H1 (cell line): Measurements from ENCODE around the gene MYLK4. TPM values are rescaled to one million over a fixed set of nuclear protein-coding genes. Genes with fewer than 3 reads are reported as not detected.

Source experiments
- CTCF ChIA-PET: fragments of 300-600 bp; sonication (Branson Sonifier 250); formaldehyde crosslinking; loops from one replicate; lab custom pipeline; 2021; ENCODE audit not compliant: partially characterized antibody; lab: Charles Lee
- POLR2A ChIA-PET: fragments of 300-600 bp; sonication (Branson Sonifier 250); formaldehyde crosslinking; loops from one replicate; lab custom pipeline; 2021; ENCODE audit warnings: inconsistent platforms; ENCODE audit not compliant: partially characterized antibody; lab: Charles Lee
- DNase-seq, 2 experiments: peaks; one replicate each; pipeline versions ENCODE4 v3.0.0 to v3.0.0-alpha.2; 2010 to 2022; ENCODE audit warnings: low spot score in 2 of 2, low read depth in 1 of 2, mixed read lengths in 1 of 2
- FAIRE-seq: peaks from 2 replicates; lab custom pipeline; 2011; peaks lifted over from hg19 to GRCh38; lab: Jason Lieb, UNC
- H2AFZ ChIP-seq: 2 replicates; pipeline ENCODE4 v1.8.1; 2012; ENCODE audit warnings: low read length, inconsistent platforms
- H2AK5ac ChIP-seq: 2 replicates; pipeline ENCODE4 v1.6.1; 2013; ENCODE audit warnings: low read depth, low read length
- H2BK120ac ChIP-seq: replicated peaks from 2 replicates; pipeline ENCODE3; 2013; ENCODE audit warnings: low read depth, low read length, inconsistent platforms
- H2BK12ac ChIP-seq: 2 replicates; pipeline ENCODE4 v1.6.1; 2013; ENCODE audit warnings: low read depth, low read length
- H2BK15ac ChIP-seq: 2 replicates; pipeline ENCODE4 v1.6.1; 2013; ENCODE audit warnings: low read length
- H2BK20ac ChIP-seq: 2 replicates; pipeline ENCODE4 v1.6.1; 2013; ENCODE audit warnings: low read length
- H2BK5ac ChIP-seq: 2 replicates; pipeline ENCODE4 v1.6.1; 2013; ENCODE audit warnings: low read depth, low read length
- H3K14ac ChIP-seq: 2 replicates; pipeline ENCODE4 v1.6.1; 2013; ENCODE audit warnings: inconsistent platforms; ENCODE audit not compliant: insufficient read length
- H3K18ac ChIP-seq: 2 replicates; pipeline ENCODE4 v1.6.1; 2013; ENCODE audit warnings: low read length; ENCODE audit errors: extremely low read depth
- H3K23ac ChIP-seq: 2 replicates; pipeline ENCODE4 v1.6.1; 2013; ENCODE audit warnings: inconsistent platforms; ENCODE audit not compliant: insufficient read length
- H3K23me2 ChIP-seq: 2 replicates; pipeline ENCODE4 v1.6.1; 2013; ENCODE audit warnings: low read depth, low read length
- H3K27ac ChIP-seq: 2 replicates; pipeline ENCODE4 v1.6.1; 2011; ENCODE audit warnings: low read depth, low read length, inconsistent platforms
- H3K27me3 ChIP-seq, 4 experiments: replicated peaks in 1 of 4; 1 replicate in 1 of 4; 2 replicates in 3 of 4; pipeline versions ENCODE4 v1.6.1 to v1.8.1; 2011 to 2013; ENCODE audit warnings: low read length in 3 of 4, mild to moderate bottlenecking in 3 of 4, inconsistent platforms in 2 of 4, mixed read lengths in 2 of 4, moderate library complexity in 1 of 4; ENCODE audit not compliant: control insufficient read depth in 3 of 4, insufficient read depth in 3 of 4; ENCODE audit errors: extremely low read depth in 1 of 4
- H3K36me3 ChIP-seq, 4 experiments: 2 replicates each; pipeline versions ENCODE4 v1.6.1 to v1.8.1; 2011 to 2013; ENCODE audit warnings: mild to moderate bottlenecking in 4 of 4, low read length in 3 of 4, moderate library complexity in 2 of 4, control low read depth in 1 of 4, inconsistent platforms in 1 of 4; ENCODE audit not compliant: insufficient read depth in 4 of 4, control insufficient read depth in 2 of 4
- H3K4ac ChIP-seq: replicated peaks from 2 replicates; pipeline ENCODE3; 2013; ENCODE audit warnings: low read length, low read depth, mixed read lengths, inconsistent platforms; ENCODE audit not compliant: insufficient read length
- H3K4me1 ChIP-seq, 4 experiments: replicated peaks in 1 of 4; 1 replicate in 1 of 4; 2 replicates in 3 of 4; pipeline versions ENCODE4 v1.6.1 to v1.8.1; 2011 to 2013; ENCODE audit warnings: low read length in 3 of 4, inconsistent platforms in 2 of 4, mixed read lengths in 1 of 4; ENCODE audit not compliant: insufficient read depth in 4 of 4, control insufficient read depth in 3 of 4
- H3K4me2 ChIP-seq, 2 experiments: 2 replicates each; pipeline versions ENCODE4 v1.6.1 to v1.8.1; 2011 to 2013; ENCODE audit warnings: low read depth in 2 of 2, low read length in 2 of 2, control low read depth in 1 of 2, inconsistent platforms in 1 of 2, mild to moderate bottlenecking in 1 of 2; ENCODE audit not compliant: insufficient read depth in 1 of 2
- H3K4me3 ChIP-seq, 4 experiments: fragments of 200-600, 300-600 bp in 1 of 4; sonication (generic), shearing (Covaris generic), sonication (Bioruptor Twin) in 1 of 4; 2 replicates each; pipeline versions ENCODE4 v1.5.1 to v1.8.1; 2011 to 2016; ENCODE audit warnings: low read length in 4 of 4, low read depth in 3 of 4, control low read depth in 2 of 4, inconsistent platforms in 2 of 4, mild to moderate bottlenecking in 2 of 4, mixed read lengths in 1 of 4, moderate library complexity in 1 of 4; ENCODE audit not compliant: insufficient read depth in 2 of 4; ENCODE audit errors: extremely low read depth in 1 of 4
- H3K56ac ChIP-seq: replicated peaks from 2 replicates; pipeline ENCODE3; 2013; ENCODE audit warnings: low read depth, mild to moderate bottlenecking, mixed read lengths, low read length, inconsistent platforms; ENCODE audit not compliant: insufficient read length
- H3K79me1 ChIP-seq: 2 replicates; pipeline ENCODE4 v1.6.1; 2013; ENCODE audit warnings: low read depth, low read length, control low read depth
- H3K79me2 ChIP-seq, 2 experiments: 2 replicates each; pipeline versions ENCODE4 v1.6.1 to v1.8.1; 2012 to 2013; ENCODE audit warnings: low read length in 2 of 2, mild to moderate bottlenecking in 2 of 2, inconsistent platforms in 1 of 2; ENCODE audit not compliant: insufficient read depth in 2 of 2, control insufficient read depth in 1 of 2
- H3K9ac ChIP-seq, 4 experiments: replicated peaks in 1 of 4; 1 replicate in 1 of 4; 2 replicates in 3 of 4; pipeline versions ENCODE4 v1.6.1 to v1.8.1; 2011 to 2013; ENCODE audit warnings: low read depth in 3 of 4, low read length in 3 of 4, control low read depth in 2 of 4, mild to moderate bottlenecking in 2 of 4, moderate library complexity in 2 of 4, inconsistent platforms in 1 of 4; ENCODE audit errors: extremely low read depth in 1 of 4
- H3K9me3 ChIP-seq, 2 experiments: 2 replicates each; pipeline versions ENCODE4 v1.6.1 to v1.8.1; 2012 to 2013; ENCODE audit warnings: mild to moderate bottlenecking in 2 of 2, moderate library complexity in 2 of 2, control low read depth in 1 of 2, inconsistent platforms in 1 of 2, low read depth in 1 of 2, low read length in 1 of 2, mixed read lengths in 1 of 2; ENCODE audit not compliant: insufficient read depth in 2 of 2
- H4K20me1 ChIP-seq, 2 experiments: replicated peaks in 1 of 2; 2 replicates each; pipeline versions ENCODE3 to v1.8.1; 2011 to 2013; ENCODE audit warnings: inconsistent platforms in 2 of 2, low read length in 2 of 2, mild to moderate bottlenecking in 1 of 2; ENCODE audit not compliant: insufficient read depth in 2 of 2, control insufficient read depth in 1 of 2
- H4K5ac ChIP-seq: 2 replicates; pipeline ENCODE4 v1.6.1; 2013; ENCODE audit warnings: low read length, low read depth, mixed read lengths, inconsistent platforms; ENCODE audit not compliant: insufficient read length
- H4K8ac ChIP-seq: 2 replicates; pipeline ENCODE4 v1.8.0; 2013; ENCODE audit warnings: mild to moderate bottlenecking, moderate library complexity, low read length, inconsistent platforms; ENCODE audit not compliant: insufficient read depth; ENCODE audit errors: extremely low read depth
- H4K91ac ChIP-seq: replicated peaks from 2 replicates; pipeline ENCODE3; 2013; ENCODE audit warnings: low read length, mixed read lengths, inconsistent platforms; ENCODE audit not compliant: insufficient read length
- CBX8 ChIP-seq: fragments of 300-800, 300-1000 bp; sonication (generic); IDR thresholded peaks from 2 replicates; pipeline ENCODE4 v1.7.1; 2016; ENCODE audit warnings: low read depth, low read length, borderline replicate concordance
- CHD1 ChIP-seq: IDR thresholded peaks from 2 replicates; pipeline ENCODE4 v1.6.1; 2012; ENCODE audit warnings: low read depth, low read length, improper control_type of control experiment
- MAFK ChIP-seq: IDR thresholded peaks from 2 replicates; pipeline ENCODE4 v1.6.1; 2012; ENCODE audit warnings: low read depth, mild to moderate bottlenecking, improper control_type of control experiment, low read length
- RAD21 ChIP-seq, 2 experiments: IDR thresholded peaks in 1 of 2; conservative IDR thresholded peaks in 1 of 2; 2 replicates each; pipeline ENCODE4 v1.6.1; 2011; ENCODE audit warnings: low read depth in 2 of 2, low read length in 2 of 2, improper control_type of control experiment in 1 of 2, inconsistent platforms in 1 of 2, mild to moderate bottlenecking in 1 of 2, moderate library complexity in 1 of 2
- SP1 ChIP-seq: IDR thresholded peaks from 2 replicates; pipeline ENCODE4 v1.6.1; 2011; ENCODE audit warnings: low read depth, low read length
- TCF12 ChIP-seq: IDR thresholded peaks from 2 replicates; pipeline ENCODE4 v1.6.1; 2011; ENCODE audit warnings: low read depth, mild to moderate bottlenecking, low read length
- WGBS, 2 experiments: shearing (Covaris generic) in 1 of 2; methylation state at CpG; one replicate each; pipeline versions ENCODE4 v1.1.6 to v1.1.7; 2013 to 2015; ENCODE audit warnings: low lambda C conversion rate in 2 of 2, mixed read lengths in 2 of 2, inconsistent platforms in 1 of 2, low coverage in 1 of 2, missing lambda C conversion rate in 1 of 2; ENCODE audit not compliant: insufficient replicate concordance in 2 of 2, insufficient coverage in 1 of 2, insufficient read length in 1 of 2; ENCODE audit errors: extremely low coverage in 1 of 2, missing lambda C conversion rate in 1 of 2; 5-methylcytosine and 5-hydroxymethylcytosine counted together
- polyA plus RNA-seq, 7 experiments: library from polyadenylated mRNA; depleted of rRNA in 3 of 7; stranded (reverse) in 5 of 7; unstranded in 2 of 7; fragments of >200 nt in 5 of 7; fragments of 200-250 nt in 2 of 7; gene quantifications; 1 replicate in 5 of 7; 2 replicates in 1 of 7; 4 replicates in 1 of 7; pipeline versions ENCODE4 v1.2.1 to v1.2.3, GENCODE V29; 2011 to 2013; ENCODE audit warnings: missing spikeins in 2 of 7, mixed read lengths in 2 of 7
- total RNA-seq: library from RNA; stranded (reverse); fragmentation: NEBNext Ultra II Directional; extraction: Animal tissue kit (Norgen Biotek cat#: 25700); gene quantifications from 2 replicates; pipeline ENCODE4 v1.2.1, GENCODE V29; 2021
- TF ChIP-seq, protein P1 (sequence below): IDR thresholded peaks from 2 replicates; pipeline ENCODE4 v1.6.1; 2011; ENCODE audit warnings: low read depth, mild to moderate bottlenecking, low read length; ENCODE audit not compliant: insufficient read depth
- TF ChIP-seq, protein P2 (sequence below): IDR thresholded peaks from 2 replicates; pipeline ENCODE4 v1.6.1; 2012; ENCODE audit warnings: inconsistent platforms
- TF ChIP-seq, protein P3 (sequence below), 3 experiments: IDR thresholded peaks; 1 replicate in 2 of 3; 2 replicates in 1 of 3; pipeline versions ENCODE4 v1.5.1 to v1.6.1; 2011; ENCODE audit warnings: low read length in 3 of 3, mild to moderate bottlenecking in 3 of 3, inconsistent platforms in 2 of 3, low read depth in 1 of 3, moderate library complexity in 1 of 3; ENCODE audit not compliant: insufficient read depth in 1 of 3; ENCODE audit errors: control extremely low read depth in 1 of 3

MYLK4 gene
- total and polyA plus RNA-seq, 2 of the 8 experiments (the other 6 are each of a cell fraction or from before 2014, with no cell fraction given): 0.11 to 0.17 TPM

DNA sequence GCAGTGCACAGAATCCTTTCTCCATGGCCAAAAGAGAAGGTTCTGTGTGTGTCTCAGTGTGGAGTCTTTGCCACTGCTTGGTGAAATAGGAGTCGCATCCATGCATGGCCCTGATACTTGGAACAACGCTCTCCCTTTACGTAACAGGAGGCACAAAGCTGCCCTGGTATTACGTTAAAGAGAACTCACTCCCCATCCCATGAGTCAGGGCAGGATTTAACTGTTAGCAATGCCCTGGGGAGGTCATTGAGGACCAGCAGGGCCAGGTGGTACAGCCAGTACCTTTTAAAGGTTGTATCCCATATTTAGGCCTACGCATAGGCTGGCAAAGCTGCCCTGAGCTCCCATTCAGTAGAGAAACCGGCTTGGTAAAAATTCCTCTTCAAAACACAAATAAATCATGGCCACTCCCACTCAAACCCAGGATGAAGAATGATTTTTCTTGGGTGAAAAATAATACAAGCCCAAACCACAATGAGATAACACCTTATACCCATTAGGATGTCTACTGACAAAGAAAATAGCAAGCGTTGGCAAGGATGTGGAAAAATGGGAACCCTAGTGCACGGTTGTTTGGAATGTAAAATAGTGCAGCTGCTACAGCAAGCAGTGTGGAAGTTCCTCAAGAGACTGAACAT, 37.1 kb downstream of the MYLK4 start:
- WGBS, 2 experiments: 96% methylated on average over 8 of the region's 8 CpGs; no CpG with 5 or more reads in 1 of the 2 experiments
- H3K4me2 ChIP-seq: no peak overlapping the region
- CTCF ChIA-PET: no interaction called here
- TF ChIP-seq, protein P1, sequence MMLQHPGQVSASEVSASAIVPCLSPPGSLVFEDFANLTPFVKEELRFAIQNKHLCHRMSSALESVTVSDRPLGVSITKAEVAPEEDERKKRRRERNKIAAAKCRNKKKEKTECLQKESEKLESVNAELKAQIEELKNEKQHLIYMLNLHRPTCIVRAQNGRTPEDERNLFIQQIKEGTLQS: no peak
- TF ChIP-seq RAD21 (IDR thresholded peaks at IDR 0.05 in 1 of 2, conservative IDR thresholded peaks at IDR 0.05 in 1 of 2; ENCODE audit: low read depth in 2 of 2, low read length in 2 of 2) (no peak), CHD1 (no peak), SP1 (no peak), MAFK (no peak), TCF12 (no peak), CBX8 (no peak)
- TF ChIP-seq, protein P2, sequence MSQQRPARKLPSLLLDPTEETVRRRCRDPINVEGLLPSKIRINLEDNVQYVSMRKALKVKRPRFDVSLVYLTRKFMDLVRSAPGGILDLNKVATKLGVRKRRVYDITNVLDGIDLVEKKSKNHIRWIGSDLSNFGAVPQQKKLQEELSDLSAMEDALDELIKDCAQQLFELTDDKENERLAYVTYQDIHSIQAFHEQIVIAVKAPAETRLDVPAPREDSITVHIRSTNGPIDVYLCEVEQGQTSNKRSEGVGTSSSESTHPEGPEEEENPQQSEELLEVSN: no peak
- TF ChIP-seq, protein P3, sequence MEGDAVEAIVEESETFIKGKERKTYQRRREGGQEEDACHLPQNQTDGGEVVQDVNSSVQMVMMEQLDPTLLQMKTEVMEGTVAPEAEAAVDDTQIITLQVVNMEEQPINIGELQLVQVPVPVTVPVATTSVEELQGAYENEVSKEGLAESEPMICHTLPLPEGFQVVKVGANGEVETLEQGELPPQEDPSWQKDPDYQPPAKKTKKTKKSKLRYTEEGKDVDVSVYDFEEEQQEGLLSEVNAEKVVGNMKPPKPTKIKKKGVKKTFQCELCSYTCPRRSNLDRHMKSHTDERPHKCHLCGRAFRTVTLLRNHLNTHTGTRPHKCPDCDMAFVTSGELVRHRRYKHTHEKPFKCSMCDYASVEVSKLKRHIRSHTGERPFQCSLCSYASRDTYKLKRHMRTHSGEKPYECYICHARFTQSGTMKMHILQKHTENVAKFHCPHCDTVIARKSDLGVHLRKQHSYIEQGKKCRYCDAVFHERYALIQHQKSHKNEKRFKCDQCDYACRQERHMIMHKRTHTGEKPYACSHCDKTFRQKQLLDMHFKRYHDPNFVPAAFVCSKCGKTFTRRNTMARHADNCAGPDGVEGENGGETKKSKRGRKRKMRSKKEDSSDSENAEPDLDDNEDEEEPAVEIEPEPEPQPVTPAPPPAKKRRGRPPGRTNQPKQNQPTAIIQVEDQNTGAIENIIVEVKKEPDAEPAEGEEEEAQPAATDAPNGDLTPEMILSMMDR (IDR thresholded peaks at IDR 0.05; ENCODE audit: control extremely low read depth in 1 of 3, insufficient read depth in 1 of 3, low read depth in 1 of 3, low read length in 3 of 3): no peak

More for the DNA sequence above, 37.1 kb downstream of the MYLK4 start:
- no peak overlapping the region for H2BK12ac ChIP-seq
- no peaks in the 10 kb centered on the region for H3K36me3 ChIP-seq
- H2AFZ ChIP-seq: no peak overlapping the region
- no peak overlapping the region for H4K5ac ChIP-seq
- no peak overlapping the region for H2BK20ac ChIP-seq
- no peak for DNase-seq
- no peak for FAIRE-seq
- no peak overlapping the region for H3K9ac ChIP-seq
- H4K8ac ChIP-seq: no peak overlapping the region
- H3K4me1 ChIP-seq: 0 out of 7 replicates have a peak, but pooled peaks cover 0 to 2% (median 0%) of the 10 kb centered on the region in 4 experiments
- H3K9me3 ChIP-seq: peaks cover 15 to 27% of the 10 kb centered on the region in 2 experiments
- H3K79me2 ChIP-seq: no peaks in the 10 kb centered on the region
- no peak overlapping the region for H2AK5ac ChIP-seq
- H3K23me2 ChIP-seq: no peaks in the 10 kb centered on the region
- no peak overlapping the region for H3K23ac ChIP-seq
- no peak overlapping the region for H2BK5ac ChIP-seq
- POLR2A ChIA-PET: no interaction called here
- H3K18ac ChIP-seq: no peak overlapping the region
- no peaks in the 10 kb centered on the region for H3K79me1 ChIP-seq
- H4K20me1 ChIP-seq: no peaks in the 10 kb centered on the region
- H2BK15ac ChIP-seq: no peak overlapping the region
- no peak overlapping the region for H2BK120ac ChIP-seq
- H4K91ac ChIP-seq: no peak overlapping the region
- no peaks in the 10 kb centered on the region for H3K27me3 ChIP-seq
- H3K56ac ChIP-seq: no peak overlapping the region
- no peak overlapping the region for H3K4me3 ChIP-seq
- H3K14ac ChIP-seq: no peak overlapping the region
- no peak overlapping the region for H3K4ac ChIP-seq
- H3K27ac ChIP-seq: no peak overlapping the region
